Effector CD4-positive, alpha-beta T cell (primary cell): ENCODE data around the gene APBB1.

Experiments
- DNase-seq: peaks from one replicate; pipeline ENCODE4 v3.0.0-alpha.2; 2020

The APBB1 gene

GRCh38 chr11:6390718-6391469 lies 28.0 kb downstream of the APBB1 start:
- DNase-seq = no peak

- peak; percentile 91 for DNase-seq
Measured at GRCh38 chr11:6389905-6390717, 28.8 kb downstream of the APBB1 start, which contains the start of gene SMPD1. SMPD1 (plus strand) TSS chr11:6390474; CDS start chr11:6390599, 125 bp downstream.

- no peak for DNase-seq
Measured at GRCh38 chr11:6388748-6389147, 30.1 kb downstream of the APBB1 start.

DNA sequence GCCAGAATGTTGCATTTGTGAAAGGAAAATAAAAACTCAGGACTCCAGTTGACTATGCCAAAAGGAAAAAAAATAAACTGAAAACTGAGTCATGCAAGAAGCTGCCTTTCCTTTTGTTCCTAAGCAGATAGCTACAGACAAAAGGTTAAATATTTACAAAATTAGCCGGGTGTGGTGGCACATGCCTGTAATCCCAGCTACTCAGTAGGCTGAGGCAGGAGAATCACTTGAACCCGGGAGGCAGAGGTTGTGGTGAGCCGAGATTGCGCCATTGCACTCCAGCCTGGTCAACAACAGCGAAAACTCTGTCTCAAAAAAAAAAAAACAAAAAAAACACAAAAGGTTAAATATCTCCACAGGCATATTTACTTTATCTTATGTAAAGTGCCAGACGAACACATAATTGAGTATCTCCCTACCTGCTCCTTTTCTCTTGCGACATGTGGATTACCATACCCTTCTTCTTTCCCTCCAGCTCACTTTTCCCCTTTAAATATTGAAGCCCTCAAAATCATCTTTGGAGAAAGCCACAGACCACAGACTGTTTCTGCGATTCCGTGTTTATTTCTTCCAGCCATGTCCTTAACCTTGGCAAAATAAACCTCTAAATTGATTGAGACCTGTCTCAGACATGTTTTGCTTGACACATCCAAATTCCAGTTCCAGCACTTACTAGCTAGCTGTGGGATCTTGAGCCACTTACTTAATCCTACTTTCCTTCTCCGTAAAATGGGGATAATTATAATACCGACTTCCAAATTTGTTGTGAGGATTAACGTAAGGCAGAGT lies 30.9 kb downstream of the APBB1 start:
- no peak for DNase-seq

- DNase-seq = no peak
Measured at GRCh38 chr11:6385046-6385777, 33.7 kb downstream of the APBB1 start.

DNA sequence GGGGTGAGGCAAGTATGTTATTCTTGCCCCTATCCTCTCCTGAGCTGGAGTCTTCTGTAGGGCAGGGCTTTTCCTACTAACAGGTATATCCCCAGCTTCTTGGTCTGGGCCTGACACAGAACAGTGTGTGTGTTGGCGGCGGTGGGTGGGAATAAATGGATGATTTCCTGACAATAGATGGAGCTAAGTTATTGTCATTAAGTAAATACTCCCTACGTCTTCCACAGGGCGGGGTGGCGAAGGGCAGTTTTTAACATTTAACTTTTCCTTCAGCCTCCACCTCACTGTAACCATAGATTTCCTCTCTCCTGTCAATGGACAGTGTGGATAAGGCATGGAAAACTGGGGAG lies 40.3 kb downstream of the APBB1 start:
- DNase-seq = no peak

- DNase-seq = no peak
Measured at GRCh38 chr11:6377902-6378639, 40.8 kb downstream of the APBB1 start.

DNA sequence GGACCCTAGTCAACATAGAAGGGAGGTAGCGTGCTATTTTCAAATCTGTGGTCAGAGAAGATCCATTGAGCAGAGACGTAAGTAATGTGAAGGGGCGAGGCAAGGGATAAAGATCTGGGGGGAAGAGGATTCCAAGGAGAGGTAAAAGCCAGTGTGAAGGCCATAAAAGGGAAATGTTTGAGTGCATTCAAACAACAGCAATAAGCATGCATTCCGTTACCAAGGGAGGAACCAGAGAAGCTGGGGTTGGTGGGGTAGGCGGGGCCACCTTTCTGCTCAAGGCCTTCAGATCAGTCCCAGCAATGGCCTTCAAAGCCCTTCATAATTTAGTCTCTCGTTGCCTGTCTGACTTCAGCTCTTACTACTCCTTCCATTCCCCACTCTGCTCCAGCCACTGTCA lies 47.1 kb downstream of the APBB1 start:
- DNase-seq = no peak

- no peak for DNase-seq
Measured at GRCh38 chr11:6365659-6366058, 53.2 kb downstream of the APBB1 start.

GRCh38 chr11:6362873-6363678 lies 55.8 kb downstream of the APBB1 start:
- DNase-seq = peak; percentile 53

GRCh38 chr11:6362185-6362872 lies 56.6 kb downstream of the APBB1 start:
- no peak for DNase-seq

DNA sequence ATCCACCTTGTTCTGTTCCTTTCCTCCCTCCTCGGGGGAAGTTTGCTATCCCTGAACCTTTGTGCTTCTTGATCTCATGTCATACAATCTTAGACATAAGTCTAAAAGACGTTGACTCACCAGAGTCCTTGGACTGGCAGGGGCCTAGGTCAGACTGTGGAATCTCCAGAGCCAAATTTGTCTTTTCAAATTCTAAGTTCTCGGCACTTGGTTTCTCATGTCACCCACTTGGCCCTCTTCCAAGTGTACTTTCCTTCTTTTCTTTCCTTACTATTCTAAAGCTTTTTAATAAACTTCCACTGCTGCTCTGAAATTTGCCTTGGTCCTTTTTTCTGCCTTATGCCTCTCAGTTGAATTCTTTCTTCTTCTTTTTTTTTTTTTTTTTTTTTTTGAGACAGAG lies 58.7 kb downstream of the APBB1 start:
- DNase-seq = no peak

DNA sequence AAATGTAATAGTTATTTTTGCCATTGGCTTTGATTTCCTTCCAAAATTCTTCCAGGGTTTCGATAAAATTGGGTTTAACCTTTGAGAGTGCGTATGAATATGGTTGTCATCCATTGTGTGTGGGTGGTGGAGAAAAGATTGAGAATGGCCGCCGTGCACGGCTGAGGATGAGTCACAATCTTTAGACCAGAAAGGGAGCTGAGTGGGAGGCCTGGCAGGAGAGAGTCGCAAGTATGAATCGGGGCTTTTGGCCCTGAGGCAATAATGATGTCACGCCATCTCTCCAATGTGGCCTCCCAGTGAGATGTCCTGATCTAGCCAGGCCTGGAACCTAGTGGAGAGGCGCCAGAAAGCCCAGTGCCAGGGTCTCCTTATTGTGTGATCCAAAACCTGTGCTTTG lies 61.7 kb downstream of the APBB1 start:
- no peak for DNase-seq

- no peak for DNase-seq
Measured at GRCh38 chr11:6356503-6357055, 62.3 kb downstream of the APBB1 start.

GRCh38 chr11:6354651-6355485 lies 64.0 kb downstream of the APBB1 start:
- DNase-seq = no peak

DNA sequence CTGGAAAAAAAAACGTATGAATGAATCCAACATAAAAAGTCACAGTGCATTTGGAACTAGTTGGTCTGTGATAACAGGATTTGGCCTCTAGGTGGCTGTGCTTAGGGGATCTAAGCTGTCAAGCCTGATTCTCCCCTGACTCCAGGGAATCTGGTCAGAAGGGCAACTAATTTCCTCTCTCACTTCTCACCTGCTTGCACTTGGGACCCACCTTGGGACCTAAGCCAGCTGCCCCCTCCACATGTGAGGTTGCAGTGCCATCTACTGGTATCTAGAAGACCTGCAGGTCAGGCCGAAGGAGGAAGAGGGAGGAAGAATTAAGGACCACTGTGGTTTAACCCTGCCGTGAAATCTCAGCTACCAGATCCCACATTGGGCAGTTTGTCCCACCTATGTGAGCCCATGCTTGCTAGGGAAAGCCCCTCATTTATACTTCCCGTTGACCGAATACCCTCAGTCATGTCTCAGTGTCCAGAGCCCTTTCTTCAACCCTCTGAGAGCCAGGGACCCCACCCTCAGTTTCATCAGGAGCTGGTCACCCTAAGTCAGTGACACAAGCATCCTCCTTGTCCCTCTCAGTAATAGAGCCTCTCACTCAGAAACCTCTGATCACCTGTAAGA lies 65.4 kb downstream of the APBB1 start:
- DNase-seq = peak; percentile 23

DNA sequence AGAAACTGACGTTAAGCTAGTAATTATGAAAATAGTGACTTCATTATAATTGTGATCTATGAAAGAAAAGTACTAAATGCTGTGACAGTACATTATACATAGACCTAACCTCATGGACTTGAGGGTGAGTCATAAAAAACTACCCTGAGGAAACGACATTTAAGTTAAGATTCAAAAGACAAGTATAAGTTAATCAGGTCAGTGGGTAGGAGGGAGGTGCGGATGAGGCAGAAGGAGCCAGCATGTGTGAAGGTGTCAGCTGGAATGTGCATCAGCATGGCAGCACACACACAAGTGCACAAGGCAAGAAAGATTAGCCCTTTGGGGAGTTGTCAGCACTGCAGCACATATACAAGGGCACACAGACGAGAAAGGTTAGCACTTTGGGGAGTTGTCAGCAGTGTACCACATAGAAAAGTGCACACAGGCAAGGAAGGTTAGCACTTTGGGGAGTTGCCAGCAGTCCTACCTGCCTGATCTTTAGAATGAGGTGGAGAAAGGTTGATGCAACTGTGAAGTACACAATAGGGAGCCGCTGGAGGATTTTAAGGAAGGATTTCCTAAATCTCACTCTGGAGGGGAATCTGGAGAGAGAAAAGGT lies 67.0 kb downstream of the APBB1 start:
- no peak for DNase-seq

GRCh38 chr11:6350486-6350885 lies 68.4 kb downstream of the APBB1 start:
- DNase-seq = no peak
